ENCODE data around the gene ANXA4.
A peak's percentile ranks its signal among the peaks of the same experiment; 100 is the strongest.
"Not testable (repeated sequence)": the region's sequence is repeated elsewhere in the genome, so short reads cannot be mapped to it uniquely, and the experiment has no call there.

ANXA4 gene

GRCh38 chr2:69804416-69804815 lies 62.5 kb downstream of the ANXA4 start:
- no peak for DNase-seq (ENCODE audit: low read depth in 2 of 2)

GRCh38 chr2:69805887-69806286 lies 64.0 kb downstream of the ANXA4 start:
- no peak for DNase-seq (ENCODE audit: low read depth in 2 of 2)

GRCh38 chr2:69807821-69808540 lies 66.0 kb downstream of the ANXA4 start:
- no peak for DNase-seq (ENCODE audit: low read depth in 2 of 2)

- DNase-seq (ENCODE audit: low read depth in 2 of 2): no peak
Observed at GRCh38 chr2:69810550-69810949, 68.6 kb downstream of the ANXA4 start.

GRCh38 chr2:69811018-69811417 lies 69.1 kb downstream of the ANXA4 start:
- no peak for DNase-seq (ENCODE audit: low read depth in 2 of 2)

- DNase-seq (ENCODE audit: low read depth in 2 of 2): no peak
Observed at GRCh38 chr2:69811591-69811990, 69.7 kb downstream of the ANXA4 start.

- DNase-seq (ENCODE audit: low read depth in 2 of 2): no peak
Observed at GRCh38 chr2:69815717-69816116, 73.8 kb downstream of the ANXA4 start.

GRCh38 chr2:69816923-69817542 lies 75.1 kb downstream of the ANXA4 start:
- DNase-seq (ENCODE audit: low read depth in 2 of 2): peak; percentile 46 to 50

- no peak for DNase-seq (ENCODE audit: low read depth in 2 of 2)
Observed at GRCh38 chr2:69817729-69818501, 76.0 kb downstream of the ANXA4 start.

- DNase-seq (ENCODE audit: low read depth in 2 of 2): no peak
Observed at GRCh38 chr2:69827796-69828540, 86.0 kb downstream of the ANXA4 start.

GRCh38 chr2:69828938-69829255 lies 87.0 kb downstream of the ANXA4 start:
- no peak for DNase-seq (ENCODE audit: low read depth in 2 of 2)

GRCh38 chr2:69829256-69830044 lies 87.5 kb downstream of the ANXA4 start, which contains the start of gene GMCL1:
TSS of gene GMCL1 (plus strand) at chr2:69829660. CDS start at chr2:69829893, 233 bp downstream.
- DNase-seq (ENCODE audit: low read depth in 2 of 2): peak; percentile 98 to 99

- DNase-seq (ENCODE audit: low read depth in 2 of 2): peak; percentile 5 to 10
Observed at GRCh38 chr2:69830045-69830905, 88.3 kb downstream of the ANXA4 start.

- not testable (repeated sequence) for DNase-seq (ENCODE audit: low read depth in 2 of 2)
Observed at GRCh38 chr2:69830906-69831241, 88.9 kb downstream of the ANXA4 start.

GRCh38 chr2:69831354-69831905 lies 89.5 kb downstream of the ANXA4 start:
- no peak for DNase-seq (ENCODE audit: low read depth in 2 of 2)

GRCh38 chr2:69833752-69834151 lies 91.8 kb downstream of the ANXA4 start:
- DNase-seq (ENCODE audit: low read depth in 2 of 2): no peak

- DNase-seq (ENCODE audit: low read depth in 2 of 2): no peak
Observed at GRCh38 chr2:69835666-69836065, 93.7 kb downstream of the ANXA4 start.

- no peak for DNase-seq (ENCODE audit: low read depth in 2 of 2)
Observed at GRCh38 chr2:69836316-69836715, 94.4 kb downstream of the ANXA4 start.

GRCh38 chr2:69837533-69837932 lies 95.6 kb downstream of the ANXA4 start:
- no peak for DNase-seq (ENCODE audit: low read depth in 2 of 2)

- DNase-seq (ENCODE audit: low read depth in 2 of 2): no peak
Observed at GRCh38 chr2:69843993-69844392, 102.1 kb downstream of the ANXA4 start.
